ENCODE measurements around the gene GPR68.

- TF ChIP-seq, protein P1, sequence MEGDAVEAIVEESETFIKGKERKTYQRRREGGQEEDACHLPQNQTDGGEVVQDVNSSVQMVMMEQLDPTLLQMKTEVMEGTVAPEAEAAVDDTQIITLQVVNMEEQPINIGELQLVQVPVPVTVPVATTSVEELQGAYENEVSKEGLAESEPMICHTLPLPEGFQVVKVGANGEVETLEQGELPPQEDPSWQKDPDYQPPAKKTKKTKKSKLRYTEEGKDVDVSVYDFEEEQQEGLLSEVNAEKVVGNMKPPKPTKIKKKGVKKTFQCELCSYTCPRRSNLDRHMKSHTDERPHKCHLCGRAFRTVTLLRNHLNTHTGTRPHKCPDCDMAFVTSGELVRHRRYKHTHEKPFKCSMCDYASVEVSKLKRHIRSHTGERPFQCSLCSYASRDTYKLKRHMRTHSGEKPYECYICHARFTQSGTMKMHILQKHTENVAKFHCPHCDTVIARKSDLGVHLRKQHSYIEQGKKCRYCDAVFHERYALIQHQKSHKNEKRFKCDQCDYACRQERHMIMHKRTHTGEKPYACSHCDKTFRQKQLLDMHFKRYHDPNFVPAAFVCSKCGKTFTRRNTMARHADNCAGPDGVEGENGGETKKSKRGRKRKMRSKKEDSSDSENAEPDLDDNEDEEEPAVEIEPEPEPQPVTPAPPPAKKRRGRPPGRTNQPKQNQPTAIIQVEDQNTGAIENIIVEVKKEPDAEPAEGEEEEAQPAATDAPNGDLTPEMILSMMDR (IDR thresholded peaks at IDR 0.05; ENCODE audit: poor library complexity), result no peak
- TF ChIP-seq EZH2 (IDR thresholded peaks at IDR 0.05; ENCODE audit: borderline replicate concordance), result no peak
Measured at GRCh38 chr14:91237219-91237618, 7.3 kb downstream of the GPR68 start.
